Thyroid gland (tissue), 4 donors: ENCODE measurements around the gene TECPR2.
A peak's percentile ranks its signal among the peaks of the same experiment; 100 is the strongest.

ENCODE experiments used
- POLR2A ChIP-seq, 2 donors: fragments of 450-650 bp; IDR thresholded peaks; one replicate each; pipeline ENCODE4 v1.6.1; 2017; ENCODE audit warnings: antibody characterized with exemption in 2 of 2, mild to moderate bottlenecking in 2 of 2, moderate library complexity in 1 of 2
- TF ChIP-seq, protein P1 (sequence below), 6 experiments: fragments of 200-600 bp in 3 of 6; fragments of 450-650 bp in 3 of 6; sonication (generic) in 3 of 6; IDR thresholded peaks; one replicate each; pipeline ENCODE4 v1.5.1; 2016 to 2019; ENCODE audit warnings: antibody characterized with exemption in 6 of 6, mild to moderate bottlenecking in 2 of 6, inconsistent platforms in 1 of 6, moderate library complexity in 1 of 6

DNA sequence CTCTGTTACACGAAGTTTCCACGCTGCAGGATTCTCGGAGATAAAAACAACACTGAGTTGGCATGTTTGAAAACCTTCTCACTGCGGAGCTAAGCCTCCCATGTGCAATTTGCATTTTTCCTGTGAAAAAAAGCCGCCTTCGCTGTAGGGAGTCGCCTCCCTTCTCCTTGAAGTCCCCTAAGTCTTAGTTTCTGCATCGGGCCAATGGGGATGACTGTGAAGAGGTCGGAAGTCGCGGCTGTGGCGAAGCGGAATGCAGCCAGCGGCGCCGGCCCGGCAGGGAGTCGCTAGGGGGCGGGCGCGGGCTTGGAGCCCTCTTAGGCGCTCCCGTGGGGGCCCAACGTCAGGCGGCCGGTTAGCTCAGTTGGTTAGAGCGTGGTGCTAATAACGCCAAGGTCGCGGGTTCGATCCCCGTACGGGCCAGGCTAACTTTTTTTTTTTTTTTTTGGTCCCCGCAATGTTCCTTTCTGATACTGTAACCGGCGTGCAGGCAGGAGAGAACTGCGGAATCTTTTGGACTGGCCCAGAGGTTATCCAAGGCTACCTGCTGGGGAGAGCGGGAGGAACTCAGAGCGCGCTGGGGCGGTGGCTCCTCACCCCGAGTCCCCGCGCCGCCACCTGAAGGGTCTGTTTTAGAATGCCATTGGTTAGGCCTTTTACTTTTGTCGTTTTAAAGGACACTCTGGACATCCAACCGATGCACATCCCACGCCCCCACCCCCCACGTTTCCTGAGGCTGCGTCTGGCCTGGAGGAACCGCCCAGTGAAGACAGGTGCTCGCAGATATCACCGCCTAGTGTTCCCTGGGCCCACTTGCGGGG lies 45.8 kb upstream of the TECPR2 start:
- TF ChIP-seq, protein P1, sequence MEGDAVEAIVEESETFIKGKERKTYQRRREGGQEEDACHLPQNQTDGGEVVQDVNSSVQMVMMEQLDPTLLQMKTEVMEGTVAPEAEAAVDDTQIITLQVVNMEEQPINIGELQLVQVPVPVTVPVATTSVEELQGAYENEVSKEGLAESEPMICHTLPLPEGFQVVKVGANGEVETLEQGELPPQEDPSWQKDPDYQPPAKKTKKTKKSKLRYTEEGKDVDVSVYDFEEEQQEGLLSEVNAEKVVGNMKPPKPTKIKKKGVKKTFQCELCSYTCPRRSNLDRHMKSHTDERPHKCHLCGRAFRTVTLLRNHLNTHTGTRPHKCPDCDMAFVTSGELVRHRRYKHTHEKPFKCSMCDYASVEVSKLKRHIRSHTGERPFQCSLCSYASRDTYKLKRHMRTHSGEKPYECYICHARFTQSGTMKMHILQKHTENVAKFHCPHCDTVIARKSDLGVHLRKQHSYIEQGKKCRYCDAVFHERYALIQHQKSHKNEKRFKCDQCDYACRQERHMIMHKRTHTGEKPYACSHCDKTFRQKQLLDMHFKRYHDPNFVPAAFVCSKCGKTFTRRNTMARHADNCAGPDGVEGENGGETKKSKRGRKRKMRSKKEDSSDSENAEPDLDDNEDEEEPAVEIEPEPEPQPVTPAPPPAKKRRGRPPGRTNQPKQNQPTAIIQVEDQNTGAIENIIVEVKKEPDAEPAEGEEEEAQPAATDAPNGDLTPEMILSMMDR (IDR thresholded peaks at IDR 0.05), result peak; percentile 26 to 95 (median 68)
- peak in 1 of 2 donors; percentile 51 for TF ChIP-seq POLR2A (IDR thresholded peaks at IDR 0.05)
